Left ventricle myocardium inferior (tissue), 1 donor: ENCODE data around the gene SEC11C. TPM values are rescaled to one million over a fixed set of nuclear protein-coding genes. Genes with fewer than 3 reads are reported as not detected.

ENCODE experiments used
- DNase-seq: peaks from one replicate; pipeline ENCODE4 v3.0.0-alpha.2; 2020
- H3K27ac ChIP-seq: fragments of 200-600 bp; replicated peaks from 2 replicates; pipeline ENCODE4 v1.8.0; 2021
- H3K27me3 ChIP-seq: fragments of 200-600 bp; 2 replicates; pipeline ENCODE4 v1.8.0; 2021; ENCODE audit warnings: low read depth
- H3K36me3 ChIP-seq: fragments of 200-600 bp; 2 replicates; pipeline ENCODE4 v1.8.0; 2021
- H3K4me1 ChIP-seq: fragments of 200-600 bp; 2 replicates; pipeline ENCODE4 v1.8.0; 2021
- H3K4me3 ChIP-seq: fragments of 200-600 bp; 2 replicates; pipeline ENCODE4 v1.8.0; 2021; ENCODE audit warnings: mild to moderate bottlenecking, moderate library complexity
- H3K9me3 ChIP-seq: fragments of 200-600 bp; replicated peaks from 2 replicates; pipeline ENCODE4 v1.8.0; 2021
- CTCF ChIP-seq: fragments of 200-600 bp; IDR thresholded peaks from 2 replicates; pipeline ENCODE4 v1.8.0; 2021; ENCODE audit warnings: antibody characterized with exemption, mild to moderate bottlenecking, borderline replicate concordance
- intact Hi-C: fragments of 100-400 bp; cut with micrococcal nuclease; formaldehyde crosslinking; loops from one replicate; pipeline ENCODE4 v1.11.0; 2022
- total RNA-seq: library from RNA; stranded (reverse); fragmentation: NEBNext Ultra II Directional; extraction: Animal tissue kit (Norgen Biotek cat#: 25700); gene quantifications from one replicate; pipeline ENCODE4 v1.2.1, GENCODE V29; 2021
- donor health status: DM: no; HTN: yes; CAD: no; lungs with severe emphysema.

Gene SEC11C
- total RNA-seq, 1 donor from 2014 or later = 24.4 TPM

GRCh38 chr18:59101830-59102414 is 37.8 kb upstream of the SEC11C start:
- intact Hi-C loops = no loop called here
- no peaks in the 10 kb centered on the region for H3K9me3 ChIP-seq
- peaks cover 68% of the 10 kb centered on the region for H3K27me3 ChIP-seq
- H3K27ac ChIP-seq = no peak overlapping the region
- no peaks in the 10 kb centered on the region for H3K36me3 ChIP-seq
- no peak for TF ChIP-seq CTCF
- no peaks in the 10 kb centered on the region for H3K4me1 ChIP-seq
- no peak for DNase-seq
- H3K4me3 ChIP-seq = no peak overlapping the region

GRCh38 chr18:59109375-59109774 is 30.3 kb upstream of the SEC11C start:
- Histone ChIP-seq H3K9me3 (no peaks in the 10 kb centered on the region), H3K4me3 (no peak overlapping the region), H3K36me3 (no peaks in the 10 kb centered on the region), H3K27me3 (peaks cover 85% of the 10 kb centered on the region), H3K4me1 (no peaks in the 10 kb centered on the region), H3K27ac (no peak overlapping the region)
- intact Hi-C loops = no loop called here
- no peak for DNase-seq
- TF ChIP-seq CTCF = no peak

GRCh38 chr18:59114160-59114559 is 25.5 kb upstream of the SEC11C start:
- H3K4me3 ChIP-seq = no peak overlapping the region
- H3K27ac ChIP-seq = no peak overlapping the region
- no peaks in the 10 kb centered on the region for H3K36me3 ChIP-seq
- peaks cover 6% of the 10 kb centered on the region for H3K9me3 ChIP-seq
- H3K27me3 ChIP-seq = peaks cover 70% of the 10 kb centered on the region
- H3K4me1 ChIP-seq = no peaks in the 10 kb centered on the region
- TF ChIP-seq CTCF = no peak
- DNase-seq = no peak
- intact Hi-C loops = no loop called here

- no peak for DNase-seq
- no peak for TF ChIP-seq CTCF
- H3K27me3 ChIP-seq = peaks cover 95% of the 10 kb centered on the region
Measured at GRCh38 chr18:59123588-59124369, 15.9 kb upstream of the SEC11C start.

GRCh38 chr18:59124370-59124704 is 15.3 kb upstream of the SEC11C start:
- Histone ChIP-seq H3K9me3 (no peaks in the 10 kb centered on the region), H3K27me3 (peaks cover 95% of the 10 kb centered on the region), H3K36me3 (no peaks in the 10 kb centered on the region), H3K4me1 (no peaks in the 10 kb centered on the region), H3K27ac (no peak overlapping the region), H3K4me3 (no peak overlapping the region)
- DNase-seq = no peak
- no peak for TF ChIP-seq CTCF
- intact Hi-C loops = no loop called here

More at GRCh38 chr18:59123588-59124369, 15.9 kb upstream of the SEC11C start:
- no peaks in the 10 kb centered on the region for H3K36me3 ChIP-seq
- H3K9me3 ChIP-seq = no peaks in the 10 kb centered on the region
- intact Hi-C loops = no loop called here
- H3K27ac ChIP-seq = no peak overlapping the region
- no peaks in the 10 kb centered on the region for H3K4me1 ChIP-seq
- H3K4me3 ChIP-seq = no peak overlapping the region
